Stimulated activated effector memory CD8-positive, alpha-beta T cell treated with anti-CD3 and anti-CD28 coated beads, Interleukin-12 subunit alpha, Interleukin-12 subunit beta, amount 100 ng/mL, for 72 hours (primary cell): Measurements from ENCODE around the gene RNF227.
A peak's percentile ranks its signal among the peaks of the same experiment; 100 is the strongest.
"Not testable (repeated sequence)": the region's sequence is repeated elsewhere in the genome, so short reads cannot be mapped to it uniquely, and the experiment has no call there.

Experiments used
- ATAC-seq: fragments of 150-1000 bp; cut with Tn5 transposase; 2 replicates; pipeline ENCODE4 v1.10.0; 2021
- DNase-seq, 2 donors: peaks; one replicate each; pipeline ENCODE4 v3.0.0; 2021 to 2022; ENCODE audit warnings: low spot score in 2 of 2
- H3K27ac Mint-ChIP-seq: one replicate; pipeline ENCODE4 v1.8.0; 2022; ENCODE audit warnings: mild to moderate bottlenecking, mixed read lengths
- H3K36me3 Mint-ChIP-seq: one replicate; pipeline ENCODE4 v1.8.0; 2022; ENCODE audit warnings: mild to moderate bottlenecking, mixed read lengths
- H3K4me1 Mint-ChIP-seq: one replicate; pipeline ENCODE4 v1.8.0; 2022; ENCODE audit warnings: mixed read lengths
- H3K4me3 Mint-ChIP-seq: one replicate; pipeline ENCODE4 v1.8.0; 2022; ENCODE audit warnings: mild to moderate bottlenecking, mixed read lengths
- H3K9me3 Mint-ChIP-seq: one replicate; pipeline ENCODE4 v1.8.0; 2022; ENCODE audit warnings: mixed read lengths

Gene RNF227

GRCh38 chr17:7864995-7865650 is 51.0 kb downstream of the RNF227 start:
- peaks cover 49% of the 10 kb centered on the region for H3K36me3 Mint-ChIP-seq
- DNase-seq (no peak), ATAC-seq (peak; percentile 37)
- no peak overlapping the region for H3K4me3 Mint-ChIP-seq
- no peak overlapping the region for H3K27ac Mint-ChIP-seq
- H3K9me3 Mint-ChIP-seq, result no peaks in the 10 kb centered on the region
- peaks cover 24% of the 10 kb centered on the region for H3K4me1 Mint-ChIP-seq

- not testable (repeated sequence) for H3K27ac Mint-ChIP-seq, H3K4me3 Mint-ChIP-seq, ATAC-seq, H3K9me3 Mint-ChIP-seq, DNase-seq
- Mint-ChIP-seq H3K36me3 (peaks cover 51% of the 10 kb centered on the region), H3K4me1 (peaks cover 24% of the 10 kb centered on the region)
Observed at GRCh38 chr17:7864384-7864783, 51.7 kb downstream of the RNF227 start.
